Left cardiac atrium (tissue), 4 donors: Measurements from ENCODE around the gene PRDX6. TPM values are rescaled to one million over a fixed set of nuclear protein-coding genes. Genes with fewer than 3 reads are reported as not detected.
A peak's percentile ranks its signal among the peaks of the same experiment; 100 is the strongest.
"Not testable (repeated sequence)": the region's sequence is repeated elsewhere in the genome, so short reads cannot be mapped to it uniquely, and the experiment has no call there.

Source experiments
- ATAC-seq, 2 donors: fragments of 200-7000 bp; cut with Tn5 transposase; one replicate each; pipeline ENCODE4 v1.9.1; 2020; ENCODE audit warnings: mild to moderate bottlenecking in 2 of 2, moderate library complexity in 2 of 2
- DNase-seq: peaks from one replicate; pipeline ENCODE4 v3.0.0-alpha.2; 2020
- intact Hi-C, 2 donors: fragments of 100-400 bp; cut with DNase I; formaldehyde crosslinking; loops; one replicate each; pipeline versions ENCODE4 v1.14.1 to v1.15.1; 2022 to 2023
- total RNA-seq, 2 donors: library from RNA; stranded (reverse); fragmentation: NEBNext Ultra II Directional; extraction: Animal tissue kit (Norgen Biotek cat#: 25700); gene quantifications; one replicate each; pipeline ENCODE4 v1.2.1, GENCODE V29; 2021
- donor health status: DM: no; HTN: yes; CAD: no.
- donor health status: DM: no; HTN: yes; CAD: no; lungs with severe emphysema.
- donor health status: DM: yes; HTN: yes; CAD: no.
- donor health status: Dilated cardiomyopathy.

PRDX6 gene
- total RNA-seq, 2 donors from 2014 or later = 551 to 783 TPM

DNA sequence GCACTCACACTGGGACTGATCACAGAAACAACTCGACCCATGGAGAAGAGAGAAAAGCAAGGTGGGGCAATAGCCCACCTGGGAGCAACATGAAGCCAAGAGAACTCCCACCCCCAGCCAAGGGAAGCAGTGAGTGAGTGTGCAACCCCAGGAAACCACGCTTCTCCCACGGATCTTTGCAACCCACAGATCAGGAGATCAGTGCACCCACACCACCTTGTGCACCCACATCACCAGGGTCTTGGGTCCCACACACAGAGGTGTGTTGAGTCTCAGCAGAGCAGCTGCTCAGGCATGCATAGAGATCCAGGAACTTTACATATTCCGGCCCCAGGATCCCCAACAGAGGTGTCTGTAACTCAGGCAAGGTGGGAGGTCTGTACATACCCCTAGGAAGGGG lies 17.2 kb upstream of the PRDX6 start:
- intact Hi-C loops = no loop called here
- DNase-seq (no peak), ATAC-seq (no peak)

DNA sequence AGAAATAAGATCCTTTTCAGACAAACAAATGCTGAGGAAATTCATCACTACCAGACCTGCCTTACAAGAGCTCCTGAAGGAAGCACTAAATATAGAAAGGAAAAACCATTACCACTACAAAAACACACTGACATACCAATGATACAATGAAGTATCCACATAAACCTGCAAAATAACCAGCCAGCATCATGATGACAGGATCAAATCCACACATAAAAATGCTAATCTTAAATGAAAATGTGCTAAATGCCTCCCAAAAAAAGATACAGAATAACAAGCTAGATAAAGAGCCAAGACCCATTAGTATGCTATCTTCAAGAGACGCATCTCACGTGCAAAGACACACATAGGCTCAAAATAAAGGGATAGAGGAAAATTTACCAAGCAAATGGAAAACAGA lies 14.5 kb upstream of the PRDX6 start:
- ATAC-seq, DNase-seq, intact Hi-C loops: not testable (repeated sequence)

DNA sequence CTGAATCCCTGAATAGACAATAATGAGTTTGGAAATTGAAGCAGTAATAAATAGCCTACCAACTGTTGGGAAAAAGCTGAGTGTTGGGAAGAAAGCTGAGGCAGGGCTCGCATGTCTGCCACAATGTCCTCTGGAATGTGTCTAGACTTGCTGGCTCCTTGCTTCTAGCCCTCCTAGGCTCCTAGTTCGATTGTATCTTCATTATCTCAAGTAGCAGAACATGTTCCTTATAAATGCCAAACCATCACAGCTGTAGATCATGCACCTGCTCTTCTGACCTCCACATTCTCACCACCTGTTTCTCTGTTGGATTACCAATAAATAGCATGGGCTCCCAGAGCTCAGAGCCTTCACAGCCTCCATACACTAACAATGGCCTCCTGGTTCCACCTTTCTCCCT lies 12.9 kb upstream of the PRDX6 start:
- intact Hi-C loops, ATAC-seq, DNase-seq: not testable (repeated sequence)

DNA sequence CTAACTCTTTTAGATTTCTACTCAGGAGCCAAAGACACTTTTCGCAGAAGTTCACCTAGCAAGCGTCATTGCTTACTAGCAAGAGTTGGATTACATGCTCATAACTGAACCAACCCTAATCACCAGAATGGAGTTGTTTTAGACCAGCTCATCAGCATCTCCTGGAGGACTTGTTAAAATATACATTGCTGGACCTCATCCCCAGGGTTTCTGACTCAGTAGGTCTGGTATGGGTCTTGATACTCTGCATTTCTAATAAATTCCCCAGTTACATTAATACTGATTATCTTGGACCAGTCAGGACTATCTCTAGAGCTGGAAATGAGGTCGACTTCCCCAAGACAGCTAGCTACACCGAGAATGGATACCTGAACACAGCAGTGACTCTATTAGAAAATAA lies 9.7 kb upstream of the PRDX6 start:
- ATAC-seq (no peak), DNase-seq (no peak)
- intact Hi-C loops = no loop called here

DNA sequence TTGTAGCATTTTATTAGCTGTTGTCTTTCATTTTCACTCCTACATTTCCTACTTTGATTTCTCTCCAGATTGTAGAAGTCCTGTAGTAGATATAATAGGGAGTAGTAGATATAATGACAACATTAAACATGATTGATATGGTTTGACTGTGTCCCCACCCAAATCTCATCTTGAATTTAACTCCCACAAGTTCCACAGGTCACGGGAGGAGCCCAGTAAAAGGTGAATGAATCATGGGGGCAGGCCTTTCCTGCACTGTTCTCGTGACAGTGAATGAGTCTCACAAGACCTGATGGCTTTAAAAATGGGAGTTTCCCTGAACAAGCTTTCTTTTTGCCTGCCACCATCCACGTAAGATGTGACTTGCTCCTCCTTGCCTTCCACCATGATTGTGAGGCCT lies 7.5 kb upstream of the PRDX6 start:
- DNase-seq (no peak), ATAC-seq (no peak)
- intact Hi-C loops = no loop called here

DNA sequence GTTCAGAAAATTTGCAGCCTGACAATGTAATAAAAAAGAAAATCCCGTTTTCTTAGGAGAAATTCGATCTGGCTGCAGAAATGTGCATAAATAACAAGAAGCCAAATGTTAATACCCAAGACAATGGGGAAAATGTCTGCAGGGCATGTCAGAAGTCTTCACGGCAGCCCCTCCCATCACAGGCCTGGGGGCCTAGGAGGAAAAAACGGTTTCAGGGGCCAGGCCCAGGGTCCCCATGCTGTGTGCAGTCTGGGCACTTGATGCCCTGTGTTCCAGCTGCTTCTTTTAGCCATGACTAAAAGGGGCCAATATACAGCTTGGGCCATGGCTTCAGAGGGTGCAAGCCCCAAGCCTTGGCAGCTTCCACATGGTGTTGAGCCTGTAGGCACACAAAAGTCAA lies 6.5 kb upstream of the PRDX6 start:
- DNase-seq (no peak), ATAC-seq (no peak)
- intact Hi-C loops = no loop called here

DNA sequence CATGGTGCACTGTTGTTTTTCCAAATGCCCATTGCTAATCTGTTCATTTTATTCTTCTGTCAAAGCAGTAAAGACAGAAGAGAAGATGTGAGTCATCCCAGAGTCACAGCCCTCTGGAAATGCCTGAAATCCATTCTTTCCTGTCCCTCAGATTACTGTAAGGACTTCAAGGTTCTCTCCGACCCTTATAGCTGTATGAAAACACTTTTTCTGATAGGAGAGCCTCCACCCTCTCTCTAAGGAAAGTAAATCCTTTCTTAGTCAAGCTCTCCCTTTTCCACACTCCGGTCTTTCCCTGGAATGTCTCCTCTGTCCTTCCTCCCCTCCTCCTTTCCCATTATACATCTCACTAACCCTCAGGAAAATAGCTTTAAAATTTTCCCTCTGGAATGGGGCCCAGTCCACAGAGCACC lies 3.5 kb upstream of the PRDX6 start:
- DNase-seq (no peak), ATAC-seq (no peak)
- intact Hi-C loops = no loop called here

DNA sequence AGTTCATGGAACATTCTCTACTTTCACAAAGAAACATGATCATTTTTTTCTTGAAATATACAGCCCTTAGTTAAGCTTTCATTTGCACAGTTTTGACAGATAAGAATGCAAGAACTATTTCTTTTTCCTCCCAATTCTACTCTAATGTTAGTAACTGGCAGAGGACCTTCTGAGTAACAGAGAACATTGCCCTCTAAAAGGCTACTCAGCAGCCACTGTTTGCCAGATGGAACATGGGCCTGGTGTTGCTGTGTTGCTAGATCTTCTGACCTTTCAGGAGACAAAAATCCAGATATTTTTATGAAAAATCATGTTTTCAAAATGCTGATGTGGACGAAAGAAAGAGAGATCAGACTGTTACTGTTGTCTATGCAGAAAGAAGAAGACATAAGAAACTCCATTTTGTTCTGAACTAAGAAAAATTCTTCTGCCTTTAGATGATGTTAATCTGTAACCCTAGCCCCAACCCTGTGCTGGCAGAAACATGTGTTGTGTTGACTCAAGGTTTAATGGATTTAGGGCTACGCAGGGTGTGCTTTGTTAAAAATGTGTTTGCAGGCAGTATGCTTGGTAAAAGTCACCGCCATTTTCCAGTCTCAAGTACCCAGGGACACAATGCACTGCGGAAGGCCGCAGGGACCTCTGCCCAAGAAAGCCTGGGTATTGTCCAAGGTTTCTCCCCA lies 2.9 kb upstream of the PRDX6 start:
- no peak for ATAC-seq
- no peak for DNase-seq
- intact Hi-C loops = no loop called here

DNA sequence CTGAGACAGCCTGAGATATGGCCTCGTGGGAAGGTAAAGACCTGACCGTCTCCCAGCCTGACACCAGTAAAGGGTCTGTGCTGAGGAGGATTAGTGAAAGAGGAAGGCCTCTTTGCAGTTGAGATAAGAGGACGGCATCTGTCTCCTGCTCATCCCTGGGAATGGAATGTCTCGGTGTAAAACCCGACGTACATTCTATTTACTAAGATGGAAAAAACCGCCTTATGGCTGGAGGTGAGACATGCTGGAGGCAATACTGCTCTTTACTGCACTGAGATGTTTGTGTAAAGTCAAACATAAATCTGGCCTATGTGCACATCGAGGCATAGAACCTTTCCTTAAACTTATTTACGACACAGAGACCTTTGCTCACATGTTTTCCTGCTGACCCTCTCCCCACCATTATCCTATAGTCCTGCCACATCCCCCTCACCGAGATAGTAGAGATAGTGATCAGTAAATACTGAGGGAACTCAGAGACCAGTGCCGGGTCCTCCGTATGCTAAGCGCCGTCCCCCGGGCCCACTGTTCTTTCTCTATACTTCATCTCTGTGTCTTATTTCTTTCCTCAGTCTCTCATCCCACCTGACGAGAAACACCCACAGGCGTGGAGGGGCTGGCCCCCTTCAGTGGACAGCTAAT lies 2.2 kb upstream of the PRDX6 start:
- ATAC-seq, DNase-seq: not testable (repeated sequence)
- intact Hi-C loops = loop anchor here in 1 of 2 donors (5.0 kb wide), 3 partner anchors 43 to 347 kb away; partner anchors contain the start of genes CENPL, DARS2 and KLHL20

DNA sequence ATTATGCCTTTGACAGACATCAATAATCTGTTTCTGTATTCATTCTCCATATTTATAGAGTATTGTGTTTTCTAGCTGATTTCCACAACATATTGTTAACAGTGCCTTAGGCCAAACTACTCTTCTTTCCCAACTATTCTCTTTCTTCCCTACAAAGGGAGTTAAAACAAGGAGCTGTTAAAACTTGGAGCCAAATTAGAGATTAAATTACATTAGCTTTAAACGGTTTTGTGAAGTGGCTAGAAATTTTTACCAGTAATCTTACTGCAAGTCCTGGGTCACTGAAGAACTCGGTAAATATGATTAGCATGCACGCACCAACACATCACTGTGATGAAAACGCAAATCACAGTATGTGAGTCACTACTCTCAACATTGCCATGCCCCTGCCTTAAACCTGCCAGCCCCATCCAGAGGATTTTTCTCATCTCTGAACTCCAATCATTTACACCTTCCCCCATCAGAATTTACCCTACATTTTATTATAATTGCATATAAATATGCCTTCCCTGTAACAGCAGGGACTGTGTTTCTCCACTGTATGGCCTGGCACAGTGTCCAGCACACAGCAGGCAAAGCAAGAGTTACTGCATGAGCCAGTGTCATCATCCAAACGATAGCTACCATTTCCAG lies 1.5 kb upstream of the PRDX6 start:
- DNase-seq (no peak), ATAC-seq (peak in 1 of 2 donors; percentile 32)
- intact Hi-C loops = loop anchor here in 1 of 2 donors (5.0 kb wide), 3 partner anchors 43 to 347 kb away; partner anchors contain the start of genes CENPL, DARS2 and KLHL20

DNA sequence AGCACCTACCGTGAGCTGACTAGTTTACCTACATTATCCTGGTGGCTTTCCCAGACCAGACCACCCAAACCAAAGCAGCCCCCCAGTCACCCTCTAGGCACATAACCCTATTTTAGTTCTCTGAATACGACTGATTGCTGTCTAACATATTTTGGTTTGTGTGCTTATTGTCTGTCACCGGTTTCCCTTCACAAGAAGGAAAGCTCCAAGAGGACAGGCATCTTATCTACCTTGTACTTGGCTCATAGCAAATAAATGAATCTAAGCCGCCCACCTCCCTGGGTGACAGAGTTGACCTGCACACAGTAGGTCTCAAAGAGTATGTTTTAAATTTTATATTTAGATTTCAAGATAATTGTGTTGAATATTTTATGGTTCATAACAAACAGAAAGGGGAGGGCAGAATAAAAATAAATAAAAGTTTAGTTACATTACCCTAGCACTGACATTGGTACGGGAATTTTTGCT lies 904 bp upstream of the PRDX6 start:
- ATAC-seq = no peak
- intact Hi-C loops = loop anchor here in 1 of 2 donors (5.0 kb wide), 3 partner anchors 44 to 346 kb away; partner anchors contain the start of genes CENPL, DARS2 and KLHL20

DNA sequence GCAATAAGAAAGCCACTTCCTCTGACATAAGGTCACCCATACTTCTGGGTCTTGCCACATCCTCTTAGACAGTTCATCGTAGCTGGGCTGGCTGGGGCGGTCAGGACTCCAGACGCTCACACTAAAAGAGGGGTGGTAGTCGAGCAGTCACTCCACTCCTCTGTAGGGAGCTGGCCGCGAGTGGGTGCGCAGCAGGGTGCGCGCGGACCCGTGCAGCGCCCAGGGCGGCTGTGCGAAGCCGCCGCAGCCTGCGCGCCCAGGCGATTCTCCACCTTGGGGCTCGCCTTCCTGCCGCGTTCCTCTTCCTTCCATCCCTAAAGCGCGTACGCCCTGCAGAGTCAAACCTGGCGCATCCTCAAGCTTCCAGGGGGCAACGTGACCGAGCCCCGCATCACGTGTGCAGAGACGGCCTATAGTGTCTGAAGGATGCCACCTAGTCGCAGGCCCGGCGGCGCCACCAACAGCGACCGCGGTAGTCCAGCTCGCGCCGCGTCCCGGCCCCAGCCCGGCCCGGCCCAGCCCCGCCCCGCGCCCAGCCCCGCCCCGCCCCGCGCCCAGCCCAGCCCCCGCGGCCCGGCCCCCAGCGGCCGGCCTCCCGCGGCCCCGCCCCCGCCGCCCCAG lies 360 bp upstream of the PRDX6 start:
- ATAC-seq (peak; percentile 87 to 89), DNase-seq (peak; percentile 93)
- intact Hi-C loops = loop anchor here in 1 of 2 donors (5.0 kb wide), 3 partner anchors 44 to 346 kb away; partner anchors contain the start of genes CENPL, DARS2 and KLHL20

More for the DNA sequence above, 904 bp upstream of the PRDX6 start:
- DNase-seq = no peak

DNA sequence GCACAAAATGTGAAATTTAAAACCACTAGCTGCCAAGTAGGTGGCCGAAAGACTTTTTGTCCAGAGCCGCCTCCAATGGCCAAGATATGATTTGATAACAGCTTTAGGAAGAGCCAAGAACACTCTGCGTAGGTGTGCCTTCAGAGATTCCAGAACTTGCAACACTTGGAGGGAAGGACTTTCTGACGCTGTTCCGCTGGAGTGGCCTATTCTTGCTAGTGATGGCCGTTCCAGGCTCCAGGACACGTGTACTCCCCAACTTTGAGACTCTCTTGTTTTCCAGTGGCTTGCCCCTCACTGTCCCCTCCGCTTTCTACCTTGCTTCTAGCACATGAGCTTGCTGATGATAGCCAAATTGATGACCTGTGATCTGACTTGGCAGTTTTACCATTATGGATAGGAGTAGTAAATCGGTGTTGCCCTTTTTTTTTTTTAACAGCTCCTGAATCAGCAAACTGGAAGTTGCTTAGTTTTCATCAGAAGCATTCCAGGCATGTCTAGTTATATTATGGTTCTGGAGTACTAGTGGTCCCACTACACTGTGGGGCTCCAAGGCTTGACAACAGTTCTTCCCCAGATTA lies 1.0 kb downstream of the PRDX6 start:
- intact Hi-C loops = loop anchor here in 1 of 2 donors (5.0 kb wide), 3 partner anchors 46 to 344 kb away; partner anchors contain the start of genes CENPL, DARS2 and KLHL20
- peak; percentile 76 for DNase-seq
- ATAC-seq = peak; percentile 53 to 70

DNA sequence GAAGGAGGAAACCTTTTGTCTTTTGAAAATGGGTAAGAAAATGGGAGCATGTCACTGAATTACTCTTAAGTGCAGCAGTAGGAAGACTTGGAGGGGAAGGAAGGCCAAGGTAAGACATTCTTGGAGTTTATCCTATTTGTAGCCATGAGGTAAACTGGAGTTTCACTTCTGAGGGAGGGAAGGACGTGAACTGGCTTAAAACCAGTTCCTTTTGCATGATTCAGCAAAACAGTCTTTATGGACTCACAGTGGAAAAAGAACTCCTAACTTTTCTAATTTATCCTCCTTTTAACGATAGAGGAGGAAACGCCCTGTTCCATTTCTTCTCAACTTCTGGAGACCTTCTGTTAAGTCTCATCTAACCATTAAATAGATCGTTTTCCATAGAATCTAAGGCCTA lies 2.5 kb downstream of the PRDX6 start:
- ATAC-seq = no peak
- DNase-seq = no peak
- intact Hi-C loops = loop anchor here in 1 of 2 donors (5.0 kb wide), 3 partner anchors 47 to 343 kb away; partner anchors contain the start of genes CENPL, DARS2 and KLHL20

DNA sequence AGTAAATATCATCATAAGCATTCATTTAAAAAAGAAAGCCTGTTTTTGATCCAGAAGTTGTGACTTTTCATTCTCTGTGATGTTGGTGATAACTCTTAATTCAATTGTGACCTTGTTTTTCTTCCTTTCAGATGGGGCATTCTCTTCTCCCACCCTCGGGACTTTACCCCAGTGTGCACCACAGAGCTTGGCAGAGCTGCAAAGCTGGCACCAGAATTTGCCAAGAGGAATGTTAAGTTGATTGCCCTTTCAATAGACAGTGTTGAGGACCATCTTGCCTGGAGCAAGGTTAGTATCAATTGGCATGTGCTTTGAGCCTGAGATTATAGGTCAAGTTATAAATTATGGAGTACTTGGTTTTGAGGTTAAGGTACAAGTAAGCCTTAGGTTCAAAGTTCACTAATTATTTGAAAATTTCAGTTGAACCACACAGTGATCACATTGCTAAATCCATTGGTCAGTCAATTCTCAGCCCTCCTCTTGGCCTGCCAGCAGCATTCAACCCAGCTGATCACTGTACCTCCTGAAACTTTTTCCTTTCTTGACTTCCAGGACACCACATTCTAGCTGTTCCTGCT lies 4.1 kb downstream of the PRDX6 start:
- no peak for DNase-seq
- no peak for ATAC-seq
- intact Hi-C loops = no loop called here

DNA sequence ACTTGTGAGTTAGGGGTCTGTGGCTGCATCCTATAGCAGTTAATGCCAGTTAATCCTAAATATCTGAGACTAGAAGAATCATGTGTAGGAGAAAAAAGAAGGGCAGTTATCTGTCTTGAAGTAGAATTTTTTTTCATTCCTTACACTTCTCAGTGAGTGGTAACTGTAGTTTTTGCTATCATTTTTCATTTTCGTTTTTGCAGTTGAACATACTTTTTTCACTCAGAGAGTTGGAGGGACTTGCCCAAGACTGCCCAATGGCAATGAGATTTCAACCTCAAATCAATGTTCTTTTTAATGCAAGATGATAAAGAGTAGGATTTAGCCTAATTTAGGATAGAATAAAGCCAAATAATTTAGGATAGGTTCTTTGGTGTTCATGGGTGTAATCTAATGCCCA lies 5.5 kb downstream of the PRDX6 start:
- DNase-seq (no peak), ATAC-seq (no peak)
- intact Hi-C loops = no loop called here

DNA sequence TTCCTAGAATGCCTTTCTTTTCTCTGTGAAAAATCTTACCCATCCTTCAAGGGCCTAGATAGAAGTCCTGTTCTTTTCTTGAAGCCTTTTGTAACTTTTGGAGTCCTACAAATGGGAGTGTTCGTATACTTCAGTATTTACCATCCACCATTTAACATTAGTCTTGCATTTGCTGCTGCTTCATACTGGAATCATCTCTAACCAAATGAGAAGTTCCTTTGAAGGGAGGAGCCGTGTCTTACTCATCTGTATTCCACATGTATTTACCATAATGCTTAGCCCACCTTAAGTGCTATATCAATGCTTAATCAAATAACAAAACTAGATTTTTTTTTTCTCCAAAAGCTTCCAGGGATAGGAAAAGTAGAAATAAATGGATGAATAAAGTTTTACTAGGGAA lies 7.1 kb downstream of the PRDX6 start:
- DNase-seq (no peak), ATAC-seq (no peak)
- intact Hi-C loops = no loop called here

DNA sequence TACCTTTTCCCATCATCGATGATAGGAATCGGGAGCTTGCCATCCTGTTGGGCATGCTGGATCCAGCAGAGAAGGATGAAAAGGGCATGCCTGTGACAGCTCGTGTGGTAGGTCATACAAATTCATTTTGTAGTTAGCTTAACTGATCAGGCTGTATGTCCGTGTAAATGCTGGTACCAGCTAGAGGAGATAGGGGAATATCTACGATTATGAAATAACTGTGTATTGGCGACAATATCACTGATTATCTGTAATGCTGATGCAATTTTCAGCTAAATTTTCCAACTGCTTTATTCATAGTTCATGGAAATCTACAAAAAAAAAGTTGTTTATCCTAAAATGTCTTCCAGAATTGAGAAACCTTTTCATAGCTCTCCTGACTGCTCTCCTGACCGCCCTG lies 8.3 kb downstream of the PRDX6 start:
- ATAC-seq (no peak), DNase-seq (no peak)
- intact Hi-C loops = no loop called here

DNA sequence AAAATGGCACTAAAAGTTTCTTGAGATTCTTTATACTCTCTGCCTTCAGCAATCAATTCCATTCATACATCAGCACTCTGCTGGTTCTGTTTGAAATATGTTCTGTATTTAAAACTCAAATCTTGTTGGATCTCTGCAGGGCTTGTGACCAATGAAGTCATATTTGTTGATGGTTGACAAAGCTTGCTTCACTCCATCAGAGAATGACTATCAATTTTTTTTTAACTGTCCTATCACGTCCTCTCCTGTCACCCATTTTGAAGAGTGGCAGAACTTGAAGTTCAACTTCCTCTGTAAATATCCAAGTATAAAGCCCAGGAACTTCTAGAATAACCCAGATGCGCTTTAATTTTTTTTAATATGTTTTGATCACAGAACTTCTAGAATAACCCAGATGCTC lies 10.9 kb downstream of the PRDX6 start:
- ATAC-seq (no peak), DNase-seq (no peak)
- intact Hi-C loops = no loop called here
